SKM-1 treated with dmso at 0.1 percent for 144 hours (cell line): ENCODE results near the gene DMBT1.

Source experiments
- DNase-seq: peaks from one replicate; lab custom pipeline; 2025; ENCODE audit not compliant: unreplicated experiment; lab: John Stamatoyannopoulos, UW

DMBT1 gene

DNA sequence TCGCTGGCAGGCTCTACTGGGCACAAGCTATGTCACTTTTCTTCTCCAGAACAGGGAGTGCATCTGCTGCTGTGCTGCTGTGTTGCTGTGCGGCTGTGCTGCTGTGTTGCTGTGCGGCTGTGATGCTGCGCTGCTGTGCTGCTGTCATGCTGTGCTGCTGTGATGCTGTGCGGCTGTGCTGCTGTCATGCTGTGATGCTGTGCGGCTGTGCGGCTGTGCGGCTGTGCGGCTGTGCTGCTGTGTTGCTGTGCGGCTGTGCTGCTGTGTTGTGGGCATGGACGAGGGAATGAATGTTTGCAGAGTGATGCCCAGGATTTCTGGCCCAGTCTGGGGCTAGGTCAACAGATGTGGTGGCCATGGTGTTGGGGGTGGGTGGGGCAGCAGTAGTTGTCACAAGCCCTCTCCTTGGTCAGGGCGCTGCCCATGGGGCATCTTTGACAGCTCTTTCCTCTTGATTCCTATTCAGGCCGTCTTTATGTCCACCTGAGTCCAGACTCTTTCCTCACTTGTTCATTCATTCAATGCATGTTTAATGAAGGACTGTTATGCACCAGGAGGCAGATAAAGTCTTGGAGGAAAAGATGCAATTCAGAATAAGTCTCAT, 83.5 kb downstream of the DMBT1 start:
- no peak for DNase-seq

DNA sequence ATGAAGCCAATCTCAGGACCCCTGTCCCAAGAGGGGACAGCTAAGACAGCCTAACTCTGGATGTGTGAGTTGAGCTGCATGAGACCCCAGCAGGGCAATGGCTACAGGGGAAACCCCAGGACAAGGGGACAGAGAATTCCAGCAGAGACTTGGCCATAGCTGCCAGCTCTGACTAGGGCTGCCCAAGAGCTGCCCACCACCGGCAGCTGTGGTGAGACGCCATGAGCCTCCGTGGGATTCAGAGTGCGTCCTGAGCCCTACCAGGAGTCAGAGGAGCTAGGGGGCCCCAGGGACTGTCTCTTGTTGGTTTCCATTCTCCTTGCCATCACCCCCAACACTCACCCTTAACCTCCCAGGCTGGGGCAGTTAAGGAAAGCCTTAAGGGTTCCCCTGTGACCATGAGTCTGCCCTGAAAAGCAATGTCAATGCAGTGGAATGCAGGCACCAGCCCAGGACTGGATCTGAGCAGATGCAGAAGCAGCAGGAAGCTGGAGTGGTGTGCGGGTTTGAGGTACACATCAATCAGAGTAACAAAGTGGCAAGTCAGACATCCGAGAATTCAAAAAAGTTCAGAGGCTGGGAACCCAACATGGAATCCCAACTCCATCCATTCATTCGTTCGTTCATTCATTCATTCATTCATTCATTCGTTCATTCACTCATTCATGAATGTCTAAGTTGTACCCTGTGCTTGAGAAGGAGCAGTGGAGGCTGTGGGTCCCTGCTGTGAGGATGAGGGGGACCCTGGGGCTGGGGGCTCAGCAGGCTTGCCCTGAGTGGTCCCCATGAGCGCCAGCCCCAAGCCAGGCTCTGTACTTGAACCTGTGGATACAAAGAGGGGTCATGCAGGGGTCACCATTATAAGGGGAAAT, 86.2 kb downstream of the DMBT1 start:
- DNase-seq = no peak

DNA sequence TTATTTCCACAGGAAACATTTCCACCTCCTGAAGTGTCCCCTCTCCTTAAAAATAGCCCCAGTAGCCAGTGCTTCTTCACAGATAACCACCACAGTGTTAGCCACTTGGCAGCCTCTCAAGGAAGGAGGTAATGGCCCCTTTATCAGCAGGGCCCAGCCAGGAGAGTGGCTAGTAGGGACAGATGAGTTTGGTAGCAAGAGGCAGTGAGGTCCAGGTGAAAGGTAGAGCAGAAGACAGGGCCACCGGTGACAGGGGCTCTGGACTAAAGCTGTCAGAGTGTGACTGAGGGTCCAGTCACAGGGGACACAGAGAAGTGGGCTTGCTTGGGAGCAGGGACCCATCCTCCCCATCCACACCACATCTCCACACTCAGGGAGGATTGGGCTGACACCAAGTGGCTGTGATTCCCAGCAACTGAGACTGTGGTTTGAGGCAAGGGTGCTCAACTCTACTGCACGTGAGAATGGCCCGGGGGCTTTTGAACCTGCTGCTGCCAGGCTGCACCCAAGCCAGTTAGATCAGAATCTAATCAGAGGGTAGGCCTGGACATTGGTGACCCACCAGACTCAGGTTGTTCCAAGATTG, 86.9 kb downstream of the DMBT1 start:
- no peak for DNase-seq

DNA sequence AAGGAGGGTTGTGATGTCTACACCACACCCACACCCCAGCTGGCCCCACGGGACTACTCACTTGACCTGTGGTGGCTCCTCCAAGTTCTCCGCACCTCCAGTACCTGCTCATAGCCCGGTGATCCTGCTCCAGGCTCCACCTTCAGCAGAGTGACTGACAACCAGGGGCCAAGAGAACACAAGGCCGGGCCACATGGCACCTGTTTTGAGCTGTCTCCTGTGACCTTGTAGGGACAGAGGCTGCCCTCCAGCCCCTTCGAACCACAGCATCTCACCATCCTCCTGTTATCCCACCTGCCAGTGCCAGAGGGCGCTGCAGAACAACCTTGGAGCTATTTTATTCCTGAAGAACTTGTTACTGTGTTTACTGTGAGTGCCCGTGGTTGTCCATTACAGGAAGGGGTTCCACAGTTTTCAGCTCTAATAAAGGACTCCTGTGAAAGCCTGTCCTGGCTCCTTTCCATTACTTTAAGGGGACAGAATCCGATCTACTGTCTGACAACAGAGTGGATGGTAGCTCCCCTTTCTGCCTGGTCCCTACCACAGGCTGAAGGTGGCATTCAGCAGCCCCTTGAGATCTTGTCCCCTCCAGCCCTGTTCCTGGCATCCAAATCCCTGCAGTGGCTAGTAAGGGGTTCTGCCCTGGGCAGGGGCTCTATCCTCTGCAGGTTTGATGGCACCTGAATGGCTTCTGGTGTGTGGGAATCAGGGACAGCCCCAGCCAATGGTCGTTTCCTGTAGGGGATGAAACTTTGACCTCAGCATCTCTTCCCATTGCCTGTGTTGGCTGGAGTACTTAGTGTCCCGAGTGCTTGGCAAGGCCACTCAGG, 88.3 kb downstream of the DMBT1 start:
- DNase-seq = no peak

DNA sequence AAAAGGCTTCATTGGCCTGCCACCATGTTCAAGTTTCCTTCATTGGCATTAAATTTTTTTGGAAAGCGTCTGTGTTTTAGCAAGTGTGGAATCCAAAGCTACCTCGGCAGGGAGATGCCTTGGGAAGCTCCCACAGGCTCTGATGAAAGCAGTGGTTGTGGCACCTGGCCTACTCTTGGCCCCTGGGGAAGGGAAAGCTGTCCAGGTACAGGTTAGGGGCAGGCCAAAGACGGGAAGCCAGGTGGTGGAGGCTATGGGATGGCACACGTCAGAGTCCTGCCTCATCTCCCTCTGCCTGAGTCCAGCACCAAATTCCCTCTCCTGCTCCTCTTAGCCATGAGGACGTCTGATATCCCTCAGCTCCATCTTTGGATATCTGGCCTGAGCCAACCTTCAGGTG, 89.3 kb downstream of the DMBT1 start:
- no peak for DNase-seq

DNA sequence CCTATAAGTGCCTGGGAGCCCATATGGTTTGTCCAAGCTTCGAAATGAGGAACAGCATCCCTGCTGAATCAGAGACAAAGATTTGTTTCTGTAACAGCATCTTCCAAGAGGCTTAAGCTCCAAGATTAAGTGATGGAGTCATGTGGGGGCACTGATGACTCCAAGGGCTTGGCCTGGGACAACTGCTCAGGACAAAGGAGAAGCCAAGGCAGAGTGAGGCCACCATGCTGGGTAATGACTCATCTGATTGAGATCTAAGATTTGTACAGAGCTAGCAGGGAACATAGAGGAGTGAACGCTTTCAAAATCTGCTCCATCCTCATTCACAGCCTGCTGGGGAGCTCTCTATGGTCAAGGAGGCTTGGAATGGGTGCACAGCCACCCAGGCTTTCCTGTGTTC, 89.8 kb downstream of the DMBT1 start:
- no peak for DNase-seq

DNA sequence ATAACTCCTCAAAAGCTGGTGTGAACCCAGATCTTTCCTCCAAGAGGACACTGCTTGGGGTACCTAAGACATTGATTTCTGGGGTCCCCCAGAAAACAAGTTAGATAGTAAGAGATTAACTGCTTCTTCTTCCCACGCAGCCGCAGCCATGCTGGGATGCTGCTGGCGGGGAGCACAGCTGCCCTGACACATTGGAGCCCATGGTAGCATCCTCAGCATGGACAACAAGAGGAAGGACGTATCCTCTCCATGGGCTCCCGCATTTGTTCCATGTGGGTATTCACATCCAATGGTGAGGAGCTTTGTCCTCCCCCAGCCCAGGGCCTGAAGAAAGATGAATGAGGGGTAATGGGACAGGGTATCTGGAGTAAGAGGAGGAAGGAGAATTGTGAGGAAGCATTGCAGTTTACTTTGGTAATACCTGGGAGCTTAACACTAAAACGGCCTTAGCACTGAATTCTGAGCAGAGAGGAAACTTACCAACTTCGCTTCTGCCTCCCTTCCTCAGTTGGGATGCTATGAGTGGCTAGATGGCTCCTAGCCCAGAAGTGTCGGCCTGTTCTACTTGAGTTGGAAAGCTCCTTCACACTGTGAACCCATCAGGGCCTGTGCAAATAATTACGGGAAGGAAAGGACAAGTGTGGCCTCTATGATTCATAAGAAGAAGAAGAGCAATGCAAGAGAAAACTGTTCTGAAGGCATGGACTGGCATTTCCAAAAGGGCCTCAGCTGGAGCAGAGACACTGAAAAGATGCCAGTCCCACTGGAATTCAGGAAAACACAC, 95.2 kb downstream of the DMBT1 start:
- no peak for DNase-seq

DNA sequence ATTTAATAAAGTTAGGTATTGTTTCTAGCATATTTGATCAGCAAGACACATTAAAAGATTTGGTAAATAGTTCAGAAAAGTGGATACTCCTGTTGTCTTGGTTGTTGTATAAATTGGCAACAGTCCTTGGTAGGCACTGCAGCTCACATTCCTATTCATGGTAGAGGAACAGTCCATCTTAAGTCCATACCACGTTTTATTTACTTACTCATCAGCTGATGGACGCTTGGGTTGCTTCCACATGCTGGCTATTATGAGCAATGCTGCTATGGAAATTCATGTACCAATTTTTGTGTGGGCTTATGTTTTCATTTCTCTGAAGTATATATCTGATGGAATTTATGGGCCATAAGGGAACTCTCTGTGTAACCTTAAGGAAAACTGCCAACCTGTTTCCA, 95.8 kb downstream of the DMBT1 start:
- DNase-seq = no peak

DNA sequence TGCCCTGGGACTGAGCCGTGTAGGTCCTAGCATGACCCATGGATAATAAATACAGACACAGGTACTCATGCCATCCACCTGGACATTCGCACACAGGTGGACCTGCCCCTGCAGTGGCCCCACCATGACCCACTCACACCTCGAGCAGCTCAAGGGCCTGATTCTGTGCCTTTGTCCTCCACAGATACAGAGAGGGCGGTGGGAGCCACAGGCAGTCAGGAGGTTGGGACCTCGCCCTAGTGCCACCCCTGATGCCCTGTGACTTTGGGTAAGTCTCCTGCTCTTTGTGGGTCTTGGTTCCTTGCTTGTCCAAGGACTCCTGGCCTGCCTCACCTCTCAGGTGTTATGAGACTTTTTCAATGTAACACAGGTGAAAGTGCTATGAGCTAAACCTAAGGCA, 96.2 kb downstream of the DMBT1 start:
- no peak for DNase-seq

DNA sequence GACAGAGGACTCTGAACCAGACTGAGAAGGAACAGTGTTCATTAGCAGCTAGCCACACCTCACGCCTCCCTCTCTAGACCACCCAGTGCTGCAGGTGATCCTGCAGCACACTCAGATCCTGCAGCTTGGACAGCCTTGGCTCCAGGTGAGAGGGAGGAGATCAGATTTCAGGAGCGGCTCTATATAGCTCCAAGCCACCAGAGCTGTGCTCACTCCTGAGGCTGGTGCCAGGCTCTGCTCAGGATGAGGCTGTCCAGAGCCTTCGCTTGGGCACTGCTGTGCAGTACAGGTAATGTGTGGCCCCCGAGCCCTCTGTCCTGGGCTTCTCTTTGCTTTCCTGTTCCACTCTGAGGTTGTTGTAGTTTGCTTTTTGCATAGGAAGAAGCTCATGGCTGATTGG, 96.7 kb downstream of the DMBT1 start:
- no peak for DNase-seq

DNA sequence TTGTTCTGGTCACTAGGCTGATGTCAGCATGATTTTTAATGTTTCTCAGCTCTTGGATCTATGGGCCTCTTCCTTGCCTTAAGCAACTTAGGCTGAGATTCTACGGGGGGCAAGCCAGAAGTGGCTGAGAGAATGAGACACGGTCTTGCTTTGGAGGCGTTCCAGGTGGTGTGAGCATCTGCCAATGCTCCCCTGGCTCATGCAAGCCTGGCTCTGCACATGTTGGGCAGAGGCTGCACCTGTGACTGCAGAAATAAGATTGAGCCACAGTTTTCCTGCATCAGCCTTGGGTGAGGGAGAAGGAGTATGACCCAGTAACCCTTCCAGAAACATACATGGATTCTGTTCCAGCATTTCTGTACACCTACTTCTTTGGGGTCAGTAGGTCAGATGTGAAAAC, 97.2 kb downstream of the DMBT1 start:
- DNase-seq = no peak

DNA sequence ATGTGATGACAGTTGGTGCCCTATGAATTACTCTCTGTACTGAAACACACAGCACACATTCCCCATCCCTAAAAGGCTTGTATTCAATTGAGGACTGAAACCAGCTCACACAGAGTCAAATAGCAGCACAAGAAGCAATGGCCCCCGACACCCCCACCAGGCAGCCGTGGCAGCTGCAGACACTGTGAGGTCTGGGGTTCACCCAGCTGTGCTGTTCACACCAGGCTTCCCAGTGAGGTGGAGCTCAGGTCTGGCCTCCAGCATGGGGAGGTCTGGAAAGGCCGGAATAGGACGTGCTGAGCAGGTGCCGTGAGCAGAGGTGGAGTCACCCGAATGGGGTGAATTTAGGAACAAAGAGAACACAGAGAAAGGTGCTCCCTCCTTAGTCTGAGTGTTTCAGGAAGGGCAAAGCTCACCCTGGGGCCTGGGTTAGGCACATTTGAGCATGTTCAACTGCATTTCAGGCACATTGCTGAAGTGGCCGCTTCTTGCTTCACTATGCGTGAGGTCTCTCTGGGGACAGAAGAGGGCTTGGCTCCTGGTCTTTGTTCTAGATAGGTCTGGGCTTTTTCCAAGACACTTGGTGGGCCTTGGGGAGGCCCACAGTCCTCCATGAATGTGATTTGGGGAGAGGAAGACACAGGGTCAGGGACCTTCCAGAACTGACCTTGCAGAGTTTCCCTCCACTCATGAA, 97.9 kb downstream of the DMBT1 start:
- DNase-seq = no peak

DNA sequence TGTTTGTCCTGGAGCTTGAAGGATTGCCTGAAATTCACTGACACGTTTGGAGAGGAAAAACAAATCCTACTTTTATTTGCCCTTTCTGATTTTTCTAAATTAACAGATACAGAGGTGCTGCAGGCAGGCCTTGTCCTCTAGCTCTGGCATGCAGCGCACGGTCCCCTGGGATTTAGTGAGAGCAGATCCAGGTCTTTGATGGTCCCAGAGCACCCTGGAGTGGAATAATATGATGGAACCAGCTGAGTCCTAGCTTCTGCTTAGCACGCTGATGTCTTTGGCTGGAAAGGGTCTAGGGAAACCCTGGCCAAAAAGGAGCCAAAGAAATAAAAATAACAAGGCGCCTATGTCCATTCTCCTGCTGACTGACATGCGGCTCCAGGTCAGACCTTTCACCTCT, 98.6 kb downstream of the DMBT1 start:
- DNase-seq = no peak

DNA sequence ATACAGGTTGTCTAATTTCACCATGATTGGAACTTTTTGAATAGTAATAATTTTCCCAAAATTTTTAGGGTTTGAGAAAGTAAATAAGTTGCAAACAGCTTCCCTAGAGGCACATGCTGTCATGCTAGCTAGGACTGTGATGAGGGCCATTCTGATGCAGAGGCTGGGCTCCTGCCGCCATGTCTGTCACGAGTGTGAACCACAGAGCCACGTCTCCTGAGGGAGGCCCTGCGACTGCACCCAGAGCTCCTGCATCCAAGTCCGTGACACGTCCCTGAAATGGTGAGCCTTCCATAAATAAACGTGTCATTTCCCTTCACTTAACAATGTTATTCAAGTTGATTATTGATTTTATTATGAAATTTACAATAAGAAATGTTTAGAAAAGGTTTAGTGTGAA, 99.1 kb downstream of the DMBT1 start:
- DNase-seq = no peak

DNA sequence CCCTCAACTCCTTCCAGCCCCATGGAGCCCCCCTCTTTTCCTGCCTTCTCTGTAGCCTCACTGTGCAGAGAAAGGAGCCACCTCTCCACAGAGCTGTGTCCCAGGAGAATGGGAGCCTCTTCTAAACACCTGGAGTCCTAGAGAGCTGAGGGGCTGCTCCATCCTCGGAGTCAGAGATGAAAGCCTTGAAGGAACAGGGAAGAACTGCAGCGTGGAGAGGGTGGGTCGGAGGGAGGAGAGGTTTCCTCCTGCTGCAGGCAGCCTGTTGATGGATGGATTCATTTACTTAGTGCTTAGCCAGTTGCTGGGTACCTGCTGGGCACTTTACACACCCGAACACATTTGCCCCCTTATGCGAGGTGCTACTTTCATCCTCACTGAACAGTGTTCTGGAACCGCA, 100.1 kb downstream of the DMBT1 start:
- DNase-seq = no peak

DNA sequence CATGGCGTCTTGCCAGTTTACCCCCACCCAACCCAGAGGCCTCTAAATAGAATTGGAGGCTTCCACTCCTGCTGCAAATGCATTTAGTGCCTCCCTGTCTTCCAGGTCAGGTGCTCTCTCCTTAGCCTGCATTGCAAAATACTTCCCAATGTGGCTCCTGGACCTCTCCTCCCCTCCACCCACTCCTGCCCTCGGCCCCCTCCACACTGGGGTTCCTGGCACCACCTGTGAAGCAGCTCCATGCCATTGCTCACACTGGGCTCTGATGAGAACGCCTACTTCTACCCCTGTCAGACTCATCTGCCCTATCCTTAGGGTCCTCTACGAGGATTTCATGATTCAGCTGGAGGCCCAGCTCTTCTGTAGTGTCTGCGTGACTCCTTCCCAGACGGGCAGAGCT, 101.7 kb downstream of the DMBT1 start:
- DNase-seq = no peak

DNA sequence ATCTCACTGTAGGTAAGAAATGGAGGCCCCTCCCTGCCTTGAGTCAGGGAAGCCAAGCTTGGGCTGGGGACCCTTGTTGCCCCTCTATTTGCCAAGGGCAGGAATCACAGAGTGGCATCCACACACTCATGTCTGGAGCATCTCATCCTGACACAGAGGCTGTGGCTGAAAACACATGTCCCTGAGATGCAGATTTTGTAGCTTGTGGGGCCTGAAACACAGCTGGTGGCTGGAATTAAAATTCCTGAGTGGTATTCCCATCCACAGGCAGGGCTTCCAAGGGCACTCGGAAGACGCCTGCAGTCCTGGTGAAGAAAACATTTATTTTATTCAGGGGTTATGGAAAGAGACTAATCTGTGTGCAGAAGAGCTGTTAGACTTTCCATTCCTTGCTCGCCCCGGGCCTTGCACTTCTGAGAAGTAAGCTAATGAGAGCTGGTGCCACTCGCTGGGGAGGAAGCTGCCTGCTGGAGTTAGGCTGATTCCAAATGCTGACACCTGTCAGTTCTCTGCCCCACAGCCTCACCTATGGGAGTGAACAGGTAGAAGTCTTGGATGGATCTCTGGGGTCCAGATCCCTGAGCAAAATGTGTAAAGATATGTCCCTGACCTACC, 103.1 kb downstream of the DMBT1 start:
- no peak for DNase-seq

DNA sequence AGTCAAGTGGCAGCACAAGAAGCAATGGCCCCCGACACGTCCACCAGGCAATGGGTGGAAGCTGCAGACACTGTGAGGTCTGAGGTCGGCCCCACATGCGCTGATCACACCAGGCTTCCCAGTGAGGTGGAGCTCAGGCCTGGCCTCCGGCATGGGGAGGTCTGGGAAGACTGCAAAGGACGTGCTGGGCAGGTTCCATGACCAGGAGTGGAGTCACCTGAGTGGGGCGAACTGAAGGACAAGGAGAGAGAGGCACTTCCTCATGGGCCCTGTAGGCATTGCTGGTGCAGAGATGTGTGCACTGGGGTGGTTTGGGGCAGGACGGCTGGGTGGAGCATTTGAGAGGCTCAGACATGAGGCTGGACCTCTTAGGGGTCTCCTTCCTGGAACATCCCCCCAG, 103.9 kb downstream of the DMBT1 start:
- no peak for DNase-seq

DNA sequence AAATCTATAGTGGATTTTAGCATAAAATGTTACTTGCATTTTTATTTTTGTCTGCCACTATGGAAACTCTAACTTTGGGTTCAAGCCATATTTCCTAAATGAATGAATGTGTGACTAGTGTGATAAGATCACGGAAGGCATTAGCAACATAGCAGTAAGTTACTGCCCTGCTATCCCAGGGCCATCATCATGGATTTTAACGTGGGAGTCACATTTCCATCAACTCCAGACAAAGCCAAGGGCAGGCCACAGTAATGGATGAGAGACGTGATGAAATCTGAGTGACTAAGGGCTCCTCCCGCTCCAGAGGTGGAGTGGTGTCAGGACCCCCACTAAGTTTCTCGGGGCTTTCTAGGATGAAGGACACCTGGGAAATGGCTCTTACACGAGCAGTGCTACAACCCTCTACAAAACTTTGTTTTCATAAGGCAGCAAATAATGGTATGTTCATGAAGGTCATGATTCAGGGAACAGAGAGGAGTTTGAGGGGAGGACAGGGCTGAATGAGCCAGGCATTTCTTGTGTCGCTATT, 104.8 kb downstream of the DMBT1 start:
- DNase-seq = no peak

DNA sequence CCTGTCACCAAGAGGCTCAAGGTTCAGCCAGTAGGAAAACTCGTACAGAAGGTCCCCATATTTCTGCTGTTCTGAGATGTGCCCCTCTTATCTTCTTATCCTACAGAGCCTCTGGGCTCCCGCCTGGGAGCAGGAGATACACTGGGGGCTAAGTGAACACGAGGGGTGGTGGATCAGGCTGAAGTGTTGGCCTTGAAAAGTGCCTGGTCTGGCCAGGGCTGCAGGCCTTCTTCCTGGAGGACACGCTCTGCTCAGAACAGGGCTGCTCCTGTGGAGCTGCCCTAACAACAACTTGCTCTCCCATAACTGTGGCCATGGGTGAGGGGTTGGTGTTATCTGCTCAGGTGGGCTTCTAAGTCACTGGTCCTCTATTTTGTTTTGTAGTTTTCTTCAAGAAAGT, 105.4 kb downstream of the DMBT1 start:
- DNase-seq = no peak
